HG02759 (cell line): Measurements from ENCODE around the gene GSK3B.
A peak's percentile ranks its signal among the peaks of the same experiment; 100 is the strongest.
"Not testable (repeated sequence)": the region's sequence is repeated elsewhere in the genome, so short reads cannot be mapped to it uniquely, and the experiment has no call there.

Experiments used
- ATAC-seq: cut with Tn5 transposase; IDR thresholded peaks from one replicate; pipeline ENCODE4 v1.9.1; 2021; ENCODE audit warnings: mild to moderate bottlenecking, moderate library complexity; ENCODE audit not compliant: unreplicated experiment

Gene GSK3B

GRCh38 chr3:120057626-120058025, 36.6 kb downstream of the GSK3B start:
- ATAC-seq, result peak; percentile 47

DNA sequence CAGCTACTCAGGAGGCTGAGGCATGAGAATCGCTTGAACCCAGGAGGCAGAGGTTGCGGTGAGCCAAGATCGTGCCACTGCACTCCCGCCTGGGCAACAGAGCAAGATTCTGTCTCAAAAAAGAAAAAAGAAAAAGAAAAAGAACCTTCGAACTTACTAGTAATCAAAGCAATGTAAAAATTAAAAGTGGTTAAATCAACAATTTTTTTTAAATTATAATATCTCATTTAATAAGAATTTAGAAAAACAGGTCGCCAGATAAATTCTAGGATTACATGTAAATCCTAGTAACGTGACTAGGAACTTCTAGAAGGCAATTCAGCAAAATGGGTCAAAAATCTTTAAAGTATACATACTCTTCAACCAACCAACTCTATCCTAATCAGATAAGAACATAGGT, 37.2 kb downstream of the GSK3B start:
- ATAC-seq, result no peak

DNA sequence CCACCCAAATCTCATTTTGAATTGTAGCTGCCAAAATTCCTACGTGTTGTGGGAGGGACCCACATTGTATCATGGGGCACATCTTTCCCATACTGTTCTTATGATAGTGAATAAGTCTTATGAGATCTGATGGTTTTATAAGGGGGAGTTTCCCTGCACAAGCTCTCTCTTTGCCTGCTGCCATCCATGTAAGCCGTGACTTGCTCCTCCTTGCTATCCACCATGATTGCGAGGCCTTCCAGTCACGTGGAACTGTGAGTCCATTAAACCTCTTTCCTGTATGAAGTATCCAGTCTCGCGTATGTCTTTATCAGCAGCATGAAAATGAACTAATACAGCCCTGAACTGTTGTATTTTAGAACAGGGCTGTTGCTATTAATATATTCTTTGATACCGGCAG, 40.6 kb downstream of the GSK3B start:
- not testable (repeated sequence) for ATAC-seq

DNA sequence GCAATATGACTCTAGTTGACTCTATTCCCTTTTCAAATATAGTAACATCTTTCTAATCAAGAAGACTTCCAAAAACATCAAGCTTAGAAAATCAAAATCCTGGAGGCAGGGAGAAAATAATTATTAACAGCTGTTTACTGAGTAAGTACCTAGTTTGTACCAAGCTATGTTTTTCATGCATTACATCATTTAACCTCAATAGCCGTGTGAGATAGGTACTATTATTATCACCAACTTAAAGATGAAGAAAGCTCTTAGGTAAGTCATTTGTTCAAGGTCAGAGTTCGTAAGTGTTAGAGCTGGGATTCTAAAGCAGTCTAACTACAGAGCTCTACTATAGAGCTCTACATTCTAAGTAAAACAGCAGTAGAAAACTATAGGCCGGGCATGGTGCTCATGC, 41.6 kb downstream of the GSK3B start:
- ATAC-seq, result peak; percentile 47

GRCh38 chr3:120052225-120052624, 42.0 kb downstream of the GSK3B start:
- ATAC-seq, result peak; percentile 71

GRCh38 chr3:120051570-120051969, 42.7 kb downstream of the GSK3B start:
- not testable (repeated sequence) for ATAC-seq

DNA sequence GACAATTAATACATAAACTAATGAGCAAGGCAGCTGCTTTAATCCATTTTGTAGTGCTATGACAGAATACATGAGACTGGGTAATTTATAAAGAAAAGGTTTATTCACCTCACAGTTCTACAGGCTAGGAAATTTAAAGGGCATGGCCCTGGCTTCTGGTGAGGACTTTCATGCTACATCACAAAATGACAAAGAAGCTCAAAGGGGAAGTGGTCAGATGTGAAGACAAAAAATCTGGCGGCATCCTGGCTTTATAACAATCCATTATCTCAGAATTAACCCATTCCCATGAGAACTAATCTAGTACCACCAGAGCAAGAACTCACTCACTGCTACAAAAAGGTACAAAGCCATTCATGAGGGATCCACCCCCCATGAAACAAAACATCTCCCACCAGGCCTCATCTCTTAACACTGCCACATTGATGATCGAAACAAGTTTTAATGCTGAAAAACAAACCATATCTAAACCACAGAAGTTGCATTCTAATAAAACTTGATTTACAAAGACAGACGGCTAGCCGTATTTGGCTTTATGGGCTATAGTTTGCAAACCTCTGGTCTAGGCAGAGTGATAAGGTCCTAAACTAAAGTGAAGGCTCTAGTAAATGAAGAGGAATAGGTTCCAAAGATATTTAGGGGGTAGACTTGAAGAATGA, 44.2 kb downstream of the GSK3B start:
- no peak for ATAC-seq

GRCh38 chr3:120049072-120049471, 45.2 kb downstream of the GSK3B start:
- no peak for ATAC-seq

DNA sequence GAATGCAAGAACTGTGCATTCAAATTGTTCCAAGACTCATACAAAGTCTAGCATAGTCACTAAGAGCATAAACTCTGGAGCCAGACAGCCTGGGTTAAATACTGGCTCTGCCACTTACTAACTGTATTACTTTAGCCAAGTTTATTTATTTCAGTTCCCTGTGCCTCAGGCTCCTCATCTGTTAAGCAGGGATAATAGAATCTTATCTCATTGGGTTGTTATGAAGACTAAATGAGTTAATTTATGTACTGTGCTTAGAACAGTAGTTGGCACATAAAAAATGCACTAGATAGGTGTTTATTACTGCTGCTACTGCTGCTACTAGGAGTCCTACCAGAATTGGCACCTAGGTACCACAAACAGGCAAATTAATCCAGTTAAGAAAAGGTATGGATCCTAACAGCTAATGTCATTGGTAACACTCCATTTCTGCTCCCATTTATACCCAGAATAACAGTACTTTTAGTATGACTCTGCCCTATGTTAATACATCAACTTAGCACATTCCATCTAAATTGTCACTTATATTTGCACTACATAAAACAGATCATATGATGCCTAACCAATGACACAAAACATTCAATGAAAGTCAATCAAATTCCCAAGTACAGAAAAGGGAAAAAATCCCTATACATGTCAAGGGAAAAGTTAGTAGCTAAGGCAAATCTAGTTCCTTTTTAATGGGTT, 45.7 kb downstream of the GSK3B start:
- no peak for ATAC-seq

- no peak for ATAC-seq
Observed at GRCh38 chr3:120047686-120048085, 46.6 kb downstream of the GSK3B start.

DNA sequence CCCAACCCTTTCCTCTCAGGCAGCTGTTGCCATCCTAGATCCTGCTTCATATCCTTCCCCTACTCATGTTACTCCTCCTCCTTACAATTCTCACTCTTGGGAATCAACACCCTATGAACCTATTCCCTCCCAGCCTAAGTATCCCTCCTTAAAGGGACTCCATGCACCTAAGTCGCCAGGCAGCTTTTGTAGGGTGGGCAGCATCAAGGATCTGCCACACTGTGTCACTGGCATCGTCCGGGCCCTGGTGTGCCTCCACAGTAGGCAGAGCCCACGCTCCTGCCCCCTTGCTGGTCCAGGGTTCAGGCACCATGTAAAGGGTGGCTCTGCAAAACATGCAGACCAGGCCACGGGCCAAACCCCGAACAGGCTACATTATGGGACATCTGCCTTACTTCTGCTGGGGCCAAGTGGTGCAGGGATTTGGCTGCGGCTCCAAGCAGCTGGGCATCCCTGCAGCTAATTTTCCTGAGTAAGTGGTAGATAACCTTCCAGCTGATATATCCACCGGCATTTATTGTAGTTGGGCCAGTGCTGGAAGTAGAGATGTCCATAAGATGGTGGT, 53.4 kb downstream of the GSK3B start:
- ATAC-seq, result no peak

- ATAC-seq, result no peak
Observed at GRCh38 chr3:120039642-120040610, 54.3 kb downstream of the GSK3B start.

DNA sequence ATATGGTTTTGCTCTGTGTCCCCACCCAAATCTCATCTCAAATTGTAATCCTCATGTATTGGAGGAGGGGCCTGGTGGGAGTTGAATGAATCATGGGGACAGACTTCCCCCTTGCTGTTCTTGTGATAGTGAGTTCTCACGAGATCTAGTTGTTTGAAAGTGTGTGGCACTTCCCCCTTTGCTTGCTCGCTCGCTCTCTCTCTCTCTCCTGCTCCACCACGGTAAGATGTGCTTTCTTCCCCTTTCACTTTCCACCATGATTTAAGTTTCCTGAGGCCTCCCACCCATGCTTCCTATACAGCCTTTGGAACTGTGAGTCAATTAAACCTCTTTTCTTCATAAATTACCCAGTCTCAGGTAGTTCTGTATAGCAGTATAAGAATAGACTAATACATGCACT, 60.7 kb downstream of the GSK3B start:
- ATAC-seq, result no peak

DNA sequence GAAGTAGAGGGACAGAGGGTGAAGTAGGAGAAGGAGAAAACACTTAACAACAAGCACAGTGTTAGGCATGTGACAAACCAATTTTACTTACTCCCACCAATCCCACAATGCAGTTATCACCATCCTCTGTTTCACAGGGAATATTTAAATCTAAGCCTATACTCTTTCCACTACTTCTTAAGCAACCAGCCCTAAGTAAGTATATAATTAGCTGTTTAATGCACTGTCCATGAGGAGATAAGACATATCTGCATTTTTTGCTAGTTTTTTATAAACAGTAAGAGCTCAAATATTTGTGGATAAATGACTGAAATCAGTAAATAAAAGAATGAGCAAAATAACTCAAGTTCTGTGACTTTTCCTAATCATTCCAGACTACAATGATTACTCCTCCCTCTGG, 62.7 kb downstream of the GSK3B start:
- ATAC-seq, result no peak

DNA sequence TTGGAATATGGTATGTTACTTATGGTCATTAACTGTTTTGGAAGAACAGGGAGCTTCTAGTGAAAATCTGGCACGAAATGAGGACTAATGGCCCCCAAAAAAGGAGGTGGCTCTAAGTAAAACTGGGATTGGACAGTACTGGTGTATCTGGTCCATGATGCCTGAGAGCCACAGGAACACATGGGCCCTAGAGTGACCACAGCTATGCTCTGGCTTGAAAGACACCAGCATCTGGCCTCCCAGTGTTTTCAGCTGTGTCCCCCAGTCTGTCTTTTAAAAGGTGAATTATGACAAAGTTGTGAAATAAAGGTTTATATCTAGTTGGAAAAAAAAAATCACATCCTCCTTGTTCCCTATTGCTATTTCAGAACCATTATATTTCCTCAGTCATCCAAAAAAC, 64.5 kb downstream of the GSK3B start:
- no peak for ATAC-seq

DNA sequence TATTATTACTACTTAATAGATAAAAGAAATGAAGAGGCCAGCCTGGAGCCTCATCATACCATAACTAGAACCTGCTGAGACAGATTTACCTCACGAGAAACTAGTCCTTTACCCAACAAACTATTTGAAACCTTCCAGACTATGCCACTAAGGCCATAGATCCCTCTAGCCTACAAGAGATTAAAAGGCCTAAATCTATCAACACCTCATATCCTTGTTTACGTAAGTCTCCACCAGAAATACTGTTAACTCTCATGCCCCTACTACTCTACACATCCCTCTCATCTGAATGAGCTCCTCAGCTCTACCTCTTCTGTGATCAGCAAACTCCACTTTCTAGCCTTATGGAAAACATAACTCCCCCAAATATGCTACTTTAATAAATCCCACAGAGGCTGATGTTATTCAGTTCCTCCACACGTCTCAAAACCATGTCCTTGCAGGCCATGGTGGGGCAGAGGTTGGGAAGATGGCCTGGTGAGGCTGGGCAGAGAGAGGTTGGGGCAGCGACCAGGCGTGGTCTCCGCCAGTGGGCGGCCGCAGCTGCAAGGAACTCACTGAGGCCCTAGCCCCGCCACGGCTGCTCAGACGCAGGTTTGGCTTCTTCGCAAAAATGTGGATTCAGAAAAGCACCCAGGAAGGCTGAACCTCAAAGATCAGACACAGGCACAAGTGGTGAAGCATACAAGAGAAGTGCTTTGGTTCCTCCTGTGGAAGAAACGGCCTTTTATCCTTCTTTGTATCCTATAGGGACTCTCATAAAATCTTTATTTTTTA, 65.8 kb downstream of the GSK3B start:
- ATAC-seq, result no peak

- no peak for ATAC-seq
Observed at GRCh38 chr3:120027226-120027625, 67.0 kb downstream of the GSK3B start.

GRCh38 chr3:120025520-120025919, 68.7 kb downstream of the GSK3B start:
- no peak for ATAC-seq

GRCh38 chr3:120024103-120024502, 70.1 kb downstream of the GSK3B start:
- no peak for ATAC-seq

- no peak for ATAC-seq
Observed at GRCh38 chr3:120022729-120023128, 71.5 kb downstream of the GSK3B start.
